ENCODE measurements around the gene SNED1. TPM values are rescaled to one million over a fixed set of nuclear protein-coding genes. Genes with fewer than 3 reads are reported as not detected.

Gene SNED1
- total RNA-seq, 1 experiment from 2014 or later = not detected

- H3K9me3 Mint-ChIP-seq (ENCODE audit: unreplicated experiment) = no peaks in the 10 kb centered on the region
- Histone ChIP-seq H3K4me1 (no peaks in the 10 kb centered on the region), H3K4me3 (ENCODE audit: low read depth, low read length) (no peak overlapping the region), H3K9me3 (no peaks in the 10 kb centered on the region), H3K27me3 (replicated peaks; ENCODE audit: control insufficient read depth, insufficient read depth, low read length) (no peaks in the 10 kb centered on the region), H3K36me3 (ENCODE audit: control insufficient read depth, insufficient read depth, low read length) (no peaks in the 10 kb centered on the region)
- CTCF ChIA-PET = no interaction called here
- POLR2A ChIA-PET = no interaction called here
- DNase-seq = no peak
- H3K4me3 Mint-ChIP-seq (ENCODE audit: unreplicated experiment) = no peak overlapping the region
- no peaks in the 10 kb centered on the region for H3K36me3 Mint-ChIP-seq (ENCODE audit: insufficient read depth, unreplicated experiment)
- H3K27me3 Mint-ChIP-seq (ENCODE audit: insufficient read depth, unreplicated experiment) = no peaks in the 10 kb centered on the region
- intact Hi-C loops (cut with micrococcal nuclease; ENCODE audit: unreplicated experiment) = no loop called here
- no peaks in the 10 kb centered on the region for H3K4me1 Mint-ChIP-seq (ENCODE audit: low read depth, unreplicated experiment)
- no peak overlapping the region for H3K27ac Mint-ChIP-seq (ENCODE audit: unreplicated experiment)
- TF ChIP-seq CTCF (IDR thresholded peaks at IDR 0.05; ENCODE audit: insufficient read depth in 1 of 2, low read depth in 1 of 2, low read length in 1 of 2, severe bottlenecking in 1 of 2, unreplicated experiment in 1 of 2) = no peak
- no TSS peak for BruUV-seq (replicated peaks)
Measured at GRCh38 chr2:241141214-241141770, 142.9 kb downstream of the SNED1 start.

- H3K4me3 Mint-ChIP-seq (ENCODE audit: unreplicated experiment) = no peak overlapping the region
- H3K27me3 ChIP-seq (replicated peaks; ENCODE audit: control insufficient read depth, insufficient read depth, low read length) = no peaks in the 10 kb centered on the region
- no peaks in the 10 kb centered on the region for H3K36me3 ChIP-seq (ENCODE audit: control insufficient read depth, insufficient read depth, low read length)
- ChIA-PET POLR2A (no interaction called here), CTCF (no interaction called here)
- no peak overlapping the region for H3K4me3 ChIP-seq (ENCODE audit: low read depth, low read length)
- no peak for DNase-seq
- intact Hi-C loops (cut with micrococcal nuclease; ENCODE audit: unreplicated experiment) = no loop called here
- no peak overlapping the region for H3K27ac Mint-ChIP-seq (ENCODE audit: unreplicated experiment)
- H3K9me3 ChIP-seq = no peaks in the 10 kb centered on the region
- no peaks in the 10 kb centered on the region for H3K4me1 Mint-ChIP-seq (ENCODE audit: low read depth, unreplicated experiment)
- no TSS peak for BruUV-seq (replicated peaks)
- no peaks in the 10 kb centered on the region for H3K27me3 Mint-ChIP-seq (ENCODE audit: insufficient read depth, unreplicated experiment)
- no peaks in the 10 kb centered on the region for H3K36me3 Mint-ChIP-seq (ENCODE audit: insufficient read depth, unreplicated experiment)
- no peaks in the 10 kb centered on the region for H3K9me3 Mint-ChIP-seq (ENCODE audit: unreplicated experiment)
- no peak for TF ChIP-seq CTCF (IDR thresholded peaks at IDR 0.05; ENCODE audit: insufficient read depth in 1 of 2, low read depth in 1 of 2, low read length in 1 of 2, severe bottlenecking in 1 of 2, unreplicated experiment in 1 of 2)
- H3K4me1 ChIP-seq = no peaks in the 10 kb centered on the region
Measured at GRCh38 chr2:241142063-241142462, 143.6 kb downstream of the SNED1 start.

- CTCF ChIA-PET = no interaction called here
- DNase-seq = no peak
- no peak overlapping the region for H3K27ac Mint-ChIP-seq (ENCODE audit: unreplicated experiment)
- no peak overlapping the region for H3K4me3 Mint-ChIP-seq (ENCODE audit: unreplicated experiment)
- Histone ChIP-seq H3K4me3 (ENCODE audit: low read depth, low read length) (no peak overlapping the region), H3K9me3 (no peaks in the 10 kb centered on the region), H3K4me1 (no peaks in the 10 kb centered on the region), H3K27me3 (replicated peaks; ENCODE audit: control insufficient read depth, insufficient read depth, low read length) (no peaks in the 10 kb centered on the region), H3K36me3 (ENCODE audit: control insufficient read depth, insufficient read depth, low read length) (no peaks in the 10 kb centered on the region)
- no peaks in the 10 kb centered on the region for H3K9me3 Mint-ChIP-seq (ENCODE audit: unreplicated experiment)
- intact Hi-C loops (cut with micrococcal nuclease; ENCODE audit: unreplicated experiment) = no loop called here
- no TSS peak for BruUV-seq (replicated peaks)
- POLR2A ChIA-PET = no interaction called here
- TF ChIP-seq CTCF (IDR thresholded peaks at IDR 0.05; ENCODE audit: insufficient read depth in 1 of 2, low read depth in 1 of 2, low read length in 1 of 2, severe bottlenecking in 1 of 2, unreplicated experiment in 1 of 2) = no peak
- H3K36me3 Mint-ChIP-seq (ENCODE audit: insufficient read depth, unreplicated experiment) = no peaks in the 10 kb centered on the region
- no peaks in the 10 kb centered on the region for H3K27me3 Mint-ChIP-seq (ENCODE audit: insufficient read depth, unreplicated experiment)
- H3K4me1 Mint-ChIP-seq (ENCODE audit: low read depth, unreplicated experiment) = no peaks in the 10 kb centered on the region
Measured at GRCh38 chr2:241142593-241142992, 144.2 kb downstream of the SNED1 start.

Other genes starting within 250 kb of the SNED1 start
- gene KIF1A, start 178.4 kb upstream of the SNED1 start, total RNA-seq (2022) = 29.8 and 33.1 TPM in 2 replicates
- gene AGXT, start 129.8 kb upstream of the SNED1 start, total RNA-seq (2022) = 0.20 and 0.39 TPM in 2 replicates
- 53.1 and 69.9 TPM in 2 replicates for gene MAB21L4, start 102.5 kb upstream of the SNED1 start, total RNA-seq (2022)
- gene CROCC2, start 92.3 kb upstream of the SNED1 start, total RNA-seq (2022) = not detected in 2 replicates
- 19.6 and 22.2 TPM in 2 replicates for gene MTERF4, start 103.7 kb downstream of the SNED1 start, total RNA-seq (2022)
- gene PASK, start 150.9 kb downstream of the SNED1 start, total RNA-seq (2022) = 21.1 and 21.2 TPM in 2 replicates
- 30.0 and 32.5 TPM in 2 replicates for gene PPP1R7, start 151.8 kb downstream of the SNED1 start, total RNA-seq (2022)
- gene ANO7, start 190.1 kb downstream of the SNED1 start, total RNA-seq (2022) = 4.1 and 4.7 TPM in 2 replicates